ENCODE results near the gene STOX1.
A peak's percentile ranks its signal among the peaks of the same experiment; 100 is the strongest.
"Not testable (repeated sequence)": the region's sequence is repeated elsewhere in the genome, so short reads cannot be mapped to it uniquely, and the experiment has no call there.

The STOX1 gene

DNA sequence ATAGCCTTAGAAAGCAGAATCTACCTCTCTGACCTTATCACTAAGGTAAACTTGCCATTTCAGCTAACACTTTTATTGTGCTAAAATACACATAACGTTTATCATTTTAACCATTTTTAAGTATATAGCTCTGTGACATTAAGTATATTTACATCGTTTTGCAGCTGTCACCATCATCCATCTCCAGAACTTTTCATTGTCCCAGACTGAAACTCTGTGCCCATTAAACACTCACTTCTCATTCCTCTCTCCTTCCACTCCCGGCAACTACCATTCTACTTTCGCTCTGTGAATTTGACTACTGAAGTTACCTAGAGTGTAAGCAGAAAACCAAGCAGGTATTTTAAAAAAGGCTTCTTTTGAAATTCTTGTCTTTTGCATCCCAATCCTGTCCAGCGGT lies 75.1 kb downstream of the STOX1 start:
- Histone ChIP-seq H3K4me1 (ENCODE audit: insufficient read depth, low read length, severe bottlenecking) (peaks cover 28% of the 10 kb centered on the region), H3K79me2 (ENCODE audit: insufficient read depth, low read length) (peaks cover 31% of the 10 kb centered on the region)
- TF ChIP-seq, protein P1, sequence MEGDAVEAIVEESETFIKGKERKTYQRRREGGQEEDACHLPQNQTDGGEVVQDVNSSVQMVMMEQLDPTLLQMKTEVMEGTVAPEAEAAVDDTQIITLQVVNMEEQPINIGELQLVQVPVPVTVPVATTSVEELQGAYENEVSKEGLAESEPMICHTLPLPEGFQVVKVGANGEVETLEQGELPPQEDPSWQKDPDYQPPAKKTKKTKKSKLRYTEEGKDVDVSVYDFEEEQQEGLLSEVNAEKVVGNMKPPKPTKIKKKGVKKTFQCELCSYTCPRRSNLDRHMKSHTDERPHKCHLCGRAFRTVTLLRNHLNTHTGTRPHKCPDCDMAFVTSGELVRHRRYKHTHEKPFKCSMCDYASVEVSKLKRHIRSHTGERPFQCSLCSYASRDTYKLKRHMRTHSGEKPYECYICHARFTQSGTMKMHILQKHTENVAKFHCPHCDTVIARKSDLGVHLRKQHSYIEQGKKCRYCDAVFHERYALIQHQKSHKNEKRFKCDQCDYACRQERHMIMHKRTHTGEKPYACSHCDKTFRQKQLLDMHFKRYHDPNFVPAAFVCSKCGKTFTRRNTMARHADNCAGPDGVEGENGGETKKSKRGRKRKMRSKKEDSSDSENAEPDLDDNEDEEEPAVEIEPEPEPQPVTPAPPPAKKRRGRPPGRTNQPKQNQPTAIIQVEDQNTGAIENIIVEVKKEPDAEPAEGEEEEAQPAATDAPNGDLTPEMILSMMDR (IDR thresholded peaks at IDR 0.05; ENCODE audit: low read length): no peak
- no peak for TF ChIP-seq EZH2 (IDR thresholded peaks at IDR 0.05; ENCODE audit: borderline replicate concordance, low read length)

DNA sequence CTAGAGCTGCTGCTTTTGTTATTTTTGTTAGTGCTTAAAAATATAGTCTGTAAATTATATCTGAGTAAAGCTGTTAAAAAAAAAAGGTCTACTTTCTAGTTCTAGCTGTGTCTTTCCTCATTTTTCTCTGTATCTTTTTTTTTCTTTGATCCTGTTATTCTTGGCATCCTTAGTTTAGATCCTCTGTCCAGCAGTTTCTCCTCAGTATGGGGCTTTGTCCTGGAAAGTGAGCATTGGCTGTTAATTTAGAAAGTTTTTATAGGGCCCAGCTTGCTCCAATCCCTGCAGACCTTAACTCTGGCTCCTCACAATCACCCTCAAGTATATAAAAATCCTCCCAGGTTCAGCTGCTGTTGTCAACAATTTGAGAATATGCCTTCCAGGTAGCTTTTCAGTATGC lies 97.3 kb downstream of the STOX1 start:
- TF ChIP-seq EZH2 (IDR thresholded peaks at IDR 0.05; ENCODE audit: borderline replicate concordance, low read length): no peak
- TF ChIP-seq, protein P1 (IDR thresholded peaks at IDR 0.05; ENCODE audit: low read length): no peak
- no peak overlapping the region for H3K9ac ChIP-seq (ENCODE audit: low read length)
- peaks cover 43% of the 10 kb centered on the region for H3K36me3 ChIP-seq (ENCODE audit: insufficient read depth, low read length)
- no peak overlapping the region for H3K4me3 ChIP-seq (ENCODE audit: low read depth, low read length, poor library complexity, severe bottlenecking)
- H3K9me2 ChIP-seq (ENCODE audit: low read depth, low read length): no peaks in the 10 kb centered on the region
- H3K9me3 ChIP-seq (ENCODE audit: low read length): no peaks in the 10 kb centered on the region
- H3K27ac ChIP-seq (ENCODE audit: low read depth, low read length, poor library complexity, severe bottlenecking): no peak overlapping the region
- no peaks in the 10 kb centered on the region for H3F3A ChIP-seq (ENCODE audit: insufficient read depth, low read length)
- H3K27me3 ChIP-seq (ENCODE audit: insufficient read depth, low read length): no peaks in the 10 kb centered on the region
- H4K20me1 ChIP-seq (ENCODE audit: insufficient read depth, low read length): no peaks in the 10 kb centered on the region
- no peak overlapping the region for H3K4me2 ChIP-seq (ENCODE audit: low read length)
- H3K79me2 ChIP-seq (ENCODE audit: insufficient read depth, low read length): no peaks in the 10 kb centered on the region
- no peaks in the 10 kb centered on the region for H3K4me1 ChIP-seq (ENCODE audit: insufficient read depth, low read length, severe bottlenecking)
- H2AFZ ChIP-seq (ENCODE audit: low read length): no peak overlapping the region

More for the DNA sequence above, 75.1 kb downstream of the STOX1 start:
- no peak overlapping the region for H2AFZ ChIP-seq (ENCODE audit: low read length)
- H4K20me1 ChIP-seq (ENCODE audit: insufficient read depth, low read length): no peaks in the 10 kb centered on the region
- H3K9ac ChIP-seq (ENCODE audit: low read length): peak overlapping the region; percentile 88
- peaks cover 20% of the 10 kb centered on the region for H3K36me3 ChIP-seq (ENCODE audit: insufficient read depth, low read length)
- peak overlapping the region; percentile 84 for H3K4me2 ChIP-seq (ENCODE audit: low read length)
- H3K9me3 ChIP-seq (ENCODE audit: low read length): no peaks in the 10 kb centered on the region
- no peaks in the 10 kb centered on the region for H3K9me2 ChIP-seq (ENCODE audit: low read depth, low read length)
- H3F3A ChIP-seq (ENCODE audit: insufficient read depth, low read length): 0 out of 2 replicates have a peak, but pooled peaks cover 3% of the 10 kb centered on the region
- peak overlapping the region; percentile 97 for H3K4me3 ChIP-seq (ENCODE audit: low read depth, low read length, poor library complexity, severe bottlenecking)
- H3K27me3 ChIP-seq (ENCODE audit: insufficient read depth, low read length): no peaks in the 10 kb centered on the region
- H3K27ac ChIP-seq (ENCODE audit: low read depth, low read length, poor library complexity, severe bottlenecking): no peak overlapping the region

DNA sequence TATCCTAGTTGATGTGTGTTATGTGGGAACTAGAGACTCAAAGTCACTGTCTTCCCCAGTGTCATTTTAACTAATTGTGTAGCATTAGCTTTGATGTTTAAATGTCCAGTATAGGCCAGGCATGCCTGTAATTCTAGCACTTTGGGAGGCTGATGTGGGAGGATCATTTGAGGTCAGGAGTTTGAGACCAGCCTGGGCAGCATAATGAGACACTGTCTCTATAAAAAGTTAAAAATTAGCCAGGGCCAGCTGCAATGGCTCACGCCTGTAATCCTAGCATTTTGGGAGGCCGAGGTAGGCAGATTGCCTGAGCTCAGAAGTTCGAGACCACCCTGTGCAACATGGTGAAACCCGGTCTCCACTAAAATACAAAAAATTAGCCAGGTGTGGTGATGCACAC lies 98.2 kb downstream of the STOX1 start:
- no peaks in the 10 kb centered on the region for H3K4me1 ChIP-seq (ENCODE audit: insufficient read depth, low read length, severe bottlenecking)
- no peak overlapping the region for H3K27ac ChIP-seq (ENCODE audit: low read depth, low read length, poor library complexity, severe bottlenecking)
- peaks cover 40% of the 10 kb centered on the region for H3K36me3 ChIP-seq (ENCODE audit: insufficient read depth, low read length)
- no peaks in the 10 kb centered on the region for H3K27me3 ChIP-seq (ENCODE audit: insufficient read depth, low read length)
- H4K20me1 ChIP-seq (ENCODE audit: insufficient read depth, low read length): no peaks in the 10 kb centered on the region
- TF ChIP-seq, protein P1 (IDR thresholded peaks at IDR 0.05; ENCODE audit: low read length): no peak
- no peak for TF ChIP-seq EZH2 (IDR thresholded peaks at IDR 0.05; ENCODE audit: borderline replicate concordance, low read length)
- no peaks in the 10 kb centered on the region for H3F3A ChIP-seq (ENCODE audit: insufficient read depth, low read length)
- H3K9me2 ChIP-seq (ENCODE audit: low read depth, low read length): no peaks in the 10 kb centered on the region
- no peak overlapping the region for H3K9ac ChIP-seq (ENCODE audit: low read length)
- H3K4me3 ChIP-seq (ENCODE audit: low read depth, low read length, poor library complexity, severe bottlenecking): no peak overlapping the region
- no peak overlapping the region for H2AFZ ChIP-seq (ENCODE audit: low read length)
- H3K79me2 ChIP-seq (ENCODE audit: insufficient read depth, low read length): no peaks in the 10 kb centered on the region
- no peaks in the 10 kb centered on the region for H3K9me3 ChIP-seq (ENCODE audit: low read length)
- no peak overlapping the region for H3K4me2 ChIP-seq (ENCODE audit: low read length)

DNA sequence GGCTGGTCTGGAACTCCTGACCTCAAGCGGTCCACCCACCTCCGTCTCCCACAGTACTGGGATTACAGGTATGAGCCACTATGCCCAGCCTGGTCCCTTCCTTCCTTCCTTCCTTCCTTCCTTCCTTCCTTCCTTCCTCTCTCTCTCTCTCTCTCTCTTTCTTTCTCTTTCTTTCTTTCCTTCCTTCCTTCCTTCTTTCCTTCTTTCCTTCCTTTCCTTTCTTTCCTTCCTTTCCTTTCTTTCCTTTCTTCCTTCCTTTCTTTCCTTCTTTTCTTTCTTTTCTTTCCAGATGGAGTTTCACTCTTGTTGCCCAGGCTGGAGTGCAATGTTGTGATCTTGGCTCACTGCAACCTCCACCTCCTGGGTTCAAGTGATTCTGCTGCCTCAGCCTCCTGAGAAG lies 101.8 kb downstream of the STOX1 start:
- H3K9me2 ChIP-seq (ENCODE audit: low read depth, low read length); H4K20me1 ChIP-seq (ENCODE audit: insufficient read depth, low read length); H3K4me2 ChIP-seq (ENCODE audit: low read length); H3F3A ChIP-seq (ENCODE audit: insufficient read depth, low read length); H3K79me2 ChIP-seq (ENCODE audit: insufficient read depth, low read length); H3K4me1 ChIP-seq (ENCODE audit: insufficient read depth, low read length, severe bottlenecking); H3K9me3 ChIP-seq (ENCODE audit: low read length); H3K27me3 ChIP-seq (ENCODE audit: insufficient read depth, low read length); H2AFZ ChIP-seq (ENCODE audit: low read length); H3K4me3 ChIP-seq (ENCODE audit: low read depth, low read length, poor library complexity, severe bottlenecking); H3K27ac ChIP-seq (ENCODE audit: low read depth, low read length, poor library complexity, severe bottlenecking); H3K9ac ChIP-seq (ENCODE audit: low read length): not testable (repeated sequence)
- peaks cover 49% of the 10 kb centered on the region for H3K36me3 ChIP-seq (ENCODE audit: insufficient read depth, low read length)

DNA sequence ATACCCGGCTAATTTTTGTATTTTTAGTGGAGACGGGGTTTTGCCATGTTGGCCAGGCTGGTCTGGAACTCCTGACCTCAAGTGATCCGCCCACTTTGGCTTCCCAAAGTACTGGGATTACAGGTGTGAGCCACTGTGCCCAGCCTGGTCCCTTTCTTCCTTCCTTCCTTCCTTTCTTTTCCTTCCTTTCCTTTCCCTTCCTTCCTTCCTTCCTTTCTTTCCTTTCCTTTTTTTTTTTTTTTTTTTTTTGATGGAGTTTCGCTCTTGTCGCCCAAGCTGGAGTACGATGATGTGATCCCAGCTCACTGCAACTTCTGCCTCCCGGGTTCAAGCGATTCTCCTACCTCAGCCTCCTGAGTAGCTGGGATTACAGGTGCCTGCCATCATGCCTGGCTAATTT lies 102.6 kb downstream of the STOX1 start:
- H4K20me1 ChIP-seq (ENCODE audit: insufficient read depth, low read length); H3K27me3 ChIP-seq (ENCODE audit: insufficient read depth, low read length); H3K9me2 ChIP-seq (ENCODE audit: low read depth, low read length); H3K4me2 ChIP-seq (ENCODE audit: low read length); H3K9me3 ChIP-seq (ENCODE audit: low read length); H3K4me3 ChIP-seq (ENCODE audit: low read depth, low read length, poor library complexity, severe bottlenecking); H3K79me2 ChIP-seq (ENCODE audit: insufficient read depth, low read length); H3F3A ChIP-seq (ENCODE audit: insufficient read depth, low read length); H2AFZ ChIP-seq (ENCODE audit: low read length); H3K4me1 ChIP-seq (ENCODE audit: insufficient read depth, low read length, severe bottlenecking); H3K27ac ChIP-seq (ENCODE audit: low read depth, low read length, poor library complexity, severe bottlenecking); H3K9ac ChIP-seq (ENCODE audit: low read length): not testable (repeated sequence)
- H3K36me3 ChIP-seq (ENCODE audit: insufficient read depth, low read length): peaks cover 52% of the 10 kb centered on the region
